ENCODE results near the gene C1orf74.

The C1orf74 gene

DNA sequence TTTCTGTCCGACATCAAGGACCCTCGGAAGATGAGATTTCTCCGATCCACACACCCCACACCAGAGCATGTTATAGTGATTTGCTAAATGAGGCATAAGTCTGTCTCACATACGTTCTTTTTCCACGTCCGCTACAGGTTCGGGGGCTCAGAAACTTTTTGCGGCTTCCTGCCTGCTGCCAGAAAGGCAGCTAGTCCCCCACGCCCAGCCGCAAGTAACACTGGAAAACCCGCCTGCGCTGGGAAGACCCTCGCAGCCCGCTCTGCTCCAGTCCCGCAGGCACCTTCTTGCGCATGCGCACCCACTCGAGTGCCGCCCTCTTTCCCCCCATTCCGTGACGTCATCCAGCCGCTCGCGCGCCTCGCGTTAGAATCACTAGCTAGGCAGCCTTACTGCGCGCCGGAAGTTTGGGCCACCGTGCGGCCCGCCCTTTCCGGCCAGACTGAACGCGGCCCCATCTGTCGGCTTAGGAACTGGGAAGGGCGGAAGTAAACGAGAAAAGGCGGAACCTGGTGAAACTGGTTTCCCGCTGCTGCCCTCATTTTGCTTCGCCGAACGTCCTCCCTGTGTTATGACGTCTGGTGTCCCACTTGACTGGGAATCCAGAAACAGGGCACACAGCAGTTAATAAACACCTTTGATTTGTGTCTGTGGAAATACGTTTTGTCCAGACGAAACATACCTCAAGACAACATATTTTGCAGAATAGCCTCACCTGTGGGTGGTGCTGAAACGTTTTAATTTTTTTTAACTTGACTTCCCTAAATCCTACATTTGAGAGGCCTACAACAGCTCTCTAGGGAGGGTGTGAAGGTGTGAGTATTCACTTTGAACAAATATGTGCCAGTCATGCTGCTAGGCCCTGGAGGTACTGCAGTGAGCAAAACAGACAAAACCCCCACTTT is at the start of gene C1orf74:
Gene C1orf74, minus strand, starts transcription at position 295 of the 905 bp plus-strand sequence. CDS start 925 bp downstream, outside the sequence.
- DNase-seq, result peak; percentile 98 to 100

DNA sequence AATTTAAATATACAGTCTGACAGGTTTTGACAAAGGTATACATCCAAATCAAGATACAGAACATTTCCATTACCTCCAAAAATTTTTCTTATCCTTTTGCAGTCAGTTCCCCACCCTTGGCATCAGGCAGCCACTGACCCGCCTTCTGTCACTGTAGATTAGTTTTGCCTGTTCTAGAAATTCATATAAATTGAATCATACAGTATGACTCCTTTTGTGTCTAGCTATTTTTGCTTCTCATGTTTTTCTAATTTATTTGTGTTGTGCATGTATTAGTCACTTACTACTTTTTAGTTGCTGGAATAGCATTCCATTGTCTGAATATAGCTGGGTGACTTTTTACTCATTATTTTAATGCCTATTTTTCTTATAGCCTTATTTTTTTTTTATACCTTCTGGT is 47.3 kb upstream of the C1orf74 start:
- no peak for DNase-seq

DNA sequence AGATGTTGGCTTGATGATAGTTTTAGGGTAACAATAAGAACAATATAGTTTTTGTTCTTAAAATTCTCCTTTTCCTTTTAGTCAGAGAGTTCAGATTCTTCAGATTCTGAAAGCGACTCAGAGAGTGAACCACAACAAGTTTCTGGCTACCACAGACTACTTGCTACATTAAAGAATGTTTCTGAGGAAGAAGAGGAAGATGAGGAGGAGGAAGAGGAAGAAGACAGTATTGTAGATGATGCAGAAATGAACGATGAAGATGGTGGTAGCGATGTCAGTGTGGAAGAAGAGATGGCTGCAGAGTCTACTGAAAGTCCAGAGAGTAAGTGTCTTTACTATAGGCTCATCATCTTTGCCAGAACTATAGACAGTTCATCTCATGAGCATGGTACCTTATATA is 46.4 kb upstream of the C1orf74 start:
- no peak for DNase-seq

- DNase-seq, result no peak
These were observed 45.4 kb upstream of the C1orf74 start for GRCh38 chr1:209829716-209830115.

DNA sequence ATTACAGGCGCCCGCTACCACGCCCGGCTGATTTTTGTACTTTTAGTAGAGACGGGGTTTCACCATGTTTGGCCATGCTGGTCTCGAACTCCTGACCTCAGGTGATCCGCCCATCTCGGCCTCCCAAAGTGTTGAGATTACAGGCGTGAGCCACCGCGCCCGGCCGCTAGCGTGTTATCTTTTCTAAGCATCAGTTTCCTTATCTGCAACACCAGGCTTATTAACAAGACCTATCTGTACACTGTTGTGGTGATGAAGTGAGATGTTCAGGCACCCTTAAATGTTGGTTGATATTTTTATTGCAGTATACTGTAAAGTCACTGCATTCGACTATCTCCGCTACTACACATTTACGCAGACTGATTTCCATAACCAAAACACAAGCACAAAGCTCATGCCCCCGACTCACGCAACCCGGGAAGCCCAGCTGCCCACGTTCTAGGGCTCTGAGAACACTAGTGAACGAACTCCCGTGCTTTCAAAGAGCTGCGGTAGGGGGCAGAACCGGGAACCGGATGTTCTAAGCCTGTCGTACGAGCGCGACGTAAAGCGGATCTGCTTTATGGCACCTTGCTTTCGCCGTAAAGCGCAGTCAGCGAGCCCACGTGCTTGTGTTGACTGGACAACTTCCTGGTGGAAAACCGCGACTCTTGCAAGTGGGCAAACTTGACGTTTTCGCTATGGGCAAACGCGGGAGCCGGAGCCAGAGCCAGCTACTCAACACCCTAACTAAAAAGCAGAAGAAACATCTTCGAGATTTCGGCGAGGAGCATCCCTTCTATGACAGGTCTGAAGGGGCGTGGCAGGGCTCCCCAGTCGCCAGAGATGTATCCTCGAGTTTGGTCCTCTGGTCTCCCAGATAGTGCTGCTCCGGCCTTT is 43.3 kb upstream of the C1orf74 start, which contains the start of gene UTP25:
Gene UTP25, plus strand, starts transcription at position 589 of the 879 bp plus-strand sequence. Its CDS starts 92 bp downstream, at position 681.
- peak; percentile 98 to 100 for DNase-seq

GRCh38 chr1:209825591-209826434 is 41.5 kb upstream of the C1orf74 start:
- no peak for DNase-seq

GRCh38 chr1:209823143-209824041 is 39.0 kb upstream of the C1orf74 start:
- peak; percentile 35 to 72 for DNase-seq

DNA sequence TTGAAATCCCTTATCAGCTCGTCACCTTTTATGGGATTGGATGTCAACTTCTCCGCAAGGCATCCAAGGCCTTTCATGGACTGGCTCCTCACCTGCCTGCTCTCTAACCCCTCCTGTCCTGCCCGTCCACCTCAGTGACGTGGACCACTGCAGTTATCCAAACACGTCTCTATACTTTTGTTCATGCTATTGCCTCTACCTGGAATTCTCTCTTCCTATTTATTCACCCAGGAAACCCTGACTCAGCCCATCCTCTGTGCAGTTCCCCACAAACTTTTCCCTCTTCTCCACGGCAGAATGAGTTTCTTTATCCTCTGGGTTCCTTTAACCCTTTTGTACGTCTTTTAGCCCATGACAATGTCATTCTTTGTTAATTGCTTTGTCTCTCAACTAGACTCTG is 38.3 kb upstream of the C1orf74 start:
- DNase-seq, result no peak

- DNase-seq, result no peak
These were observed 36.6 kb upstream of the C1orf74 start for GRCh38 chr1:209820986-209821385.

DNA sequence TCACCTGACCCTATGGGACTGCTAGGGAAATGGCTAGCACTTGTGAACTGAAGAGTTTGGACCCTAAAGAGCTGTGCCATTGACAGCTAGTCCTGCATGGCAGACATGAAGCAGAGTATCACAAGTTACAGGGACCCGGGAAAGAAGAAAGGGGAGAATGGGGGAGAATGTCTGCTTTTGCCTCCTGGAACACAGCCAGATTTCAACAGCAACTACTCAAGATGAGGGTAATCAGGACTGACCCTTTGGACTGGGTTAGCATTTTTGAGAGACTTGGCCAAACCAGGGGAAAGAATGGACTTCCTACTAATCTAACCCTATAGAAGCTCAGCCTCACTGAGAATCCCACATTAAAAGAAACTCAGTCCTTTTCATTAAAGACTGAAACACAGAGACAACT is 34.7 kb upstream of the C1orf74 start:
- DNase-seq, result no peak

DNA sequence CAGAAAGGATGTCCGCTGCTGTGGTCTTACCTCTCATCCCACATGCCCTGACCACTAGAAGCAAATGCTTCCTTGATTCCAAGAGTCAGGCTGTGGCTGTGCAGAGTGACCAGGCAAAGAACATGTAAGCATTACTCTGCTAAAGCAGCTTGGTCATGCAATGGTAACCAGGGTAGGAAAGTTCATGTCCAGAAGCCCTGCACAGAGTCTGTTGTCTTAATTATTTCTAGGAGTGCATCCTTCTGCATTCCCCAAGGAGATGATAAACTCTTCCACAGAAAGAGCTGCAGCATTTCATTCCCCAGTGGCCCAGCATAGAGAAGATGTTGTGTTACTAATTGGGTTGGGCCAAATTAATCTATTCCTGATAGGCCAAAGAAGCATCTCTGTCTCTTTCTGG is 33.3 kb upstream of the C1orf74 start:
- no peak for DNase-seq

DNA sequence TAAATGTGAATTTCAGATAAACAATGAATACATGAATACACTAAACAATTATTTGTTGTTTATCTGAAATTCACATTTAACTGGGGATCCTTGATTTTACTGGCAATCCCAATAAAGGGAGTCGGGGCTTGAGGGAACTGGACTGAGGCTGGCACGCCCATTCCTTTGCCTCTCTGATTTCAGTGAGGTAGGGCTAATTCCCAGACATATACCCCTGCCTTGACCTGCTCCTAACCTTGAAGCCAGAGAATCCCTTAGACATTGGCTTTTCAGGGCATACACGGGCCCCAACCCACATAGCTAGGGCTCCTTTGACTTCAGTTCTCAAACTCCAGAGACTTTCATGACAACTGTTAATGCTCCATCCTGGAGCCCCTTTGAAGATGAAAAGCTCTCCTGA is 32.6 kb upstream of the C1orf74 start:
- DNase-seq, result no peak

GRCh38 chr1:209815931-209816341 is 31.6 kb upstream of the C1orf74 start:
- DNase-seq, result peak; percentile 44 to 60

DNA sequence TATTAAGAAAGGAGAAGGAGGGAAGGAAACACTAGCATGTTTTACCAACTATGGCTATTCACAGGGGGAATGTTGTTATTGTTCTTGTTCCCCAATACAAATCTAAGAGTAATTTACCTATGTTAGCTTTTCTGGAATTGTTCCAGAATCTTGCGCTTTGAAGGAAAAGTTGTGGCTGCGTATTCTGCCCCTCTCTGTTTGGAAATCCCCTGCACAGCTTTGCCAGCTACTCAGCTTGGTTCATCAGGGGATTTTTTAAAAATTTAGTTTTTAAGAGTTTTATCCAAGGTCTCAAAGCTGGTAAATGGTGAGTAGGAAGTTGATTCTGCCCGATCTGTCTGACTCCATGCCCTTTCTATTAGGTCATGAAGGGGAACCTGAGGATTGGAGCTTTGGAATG is 31.1 kb upstream of the C1orf74 start:
- DNase-seq, result peak in 1 of 2 donors; percentile 31

DNA sequence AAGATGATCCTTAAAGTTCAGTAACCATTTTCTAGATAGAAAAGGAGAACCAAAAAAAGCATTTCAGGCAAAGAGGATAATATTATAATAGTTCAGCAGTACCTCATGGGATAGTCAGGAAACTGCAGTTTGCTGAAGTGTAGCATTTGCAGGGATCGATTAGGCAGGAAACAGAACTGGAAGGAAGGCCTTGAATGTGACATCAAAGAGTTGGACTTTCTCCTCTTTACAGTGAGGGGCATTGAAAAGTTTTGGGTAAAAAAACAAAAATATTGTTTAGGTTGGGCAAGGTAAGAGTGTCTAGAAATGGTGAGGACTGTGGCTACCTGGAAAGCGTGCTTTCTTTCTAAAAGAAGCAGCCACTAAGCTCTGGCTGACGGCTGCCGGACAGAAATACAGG is 29.5 kb upstream of the C1orf74 start:
- no peak for DNase-seq

- DNase-seq, result no peak
These were observed 26.4 kb upstream of the C1orf74 start for GRCh38 chr1:209810783-209811182.

DNA sequence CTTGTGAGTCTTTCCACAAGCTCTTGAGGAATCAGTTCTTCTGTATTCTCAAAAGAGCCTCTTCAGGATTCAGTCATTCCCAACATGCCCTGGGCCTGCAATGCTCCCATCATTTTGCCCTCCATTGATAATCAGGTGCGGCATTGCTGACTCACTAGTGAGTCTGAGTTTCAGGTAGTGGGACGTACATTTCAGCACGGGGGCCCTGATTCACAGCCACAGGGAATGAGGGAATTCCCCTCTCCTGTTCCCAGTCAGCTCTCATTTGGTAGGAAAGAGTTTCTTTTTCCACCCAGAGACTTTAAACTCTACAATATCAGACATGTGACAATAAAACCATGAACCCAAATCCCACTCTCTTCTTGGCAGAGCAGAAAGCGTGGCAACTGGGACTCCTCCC is 25.3 kb upstream of the C1orf74 start:
- DNase-seq, result no peak

DNA sequence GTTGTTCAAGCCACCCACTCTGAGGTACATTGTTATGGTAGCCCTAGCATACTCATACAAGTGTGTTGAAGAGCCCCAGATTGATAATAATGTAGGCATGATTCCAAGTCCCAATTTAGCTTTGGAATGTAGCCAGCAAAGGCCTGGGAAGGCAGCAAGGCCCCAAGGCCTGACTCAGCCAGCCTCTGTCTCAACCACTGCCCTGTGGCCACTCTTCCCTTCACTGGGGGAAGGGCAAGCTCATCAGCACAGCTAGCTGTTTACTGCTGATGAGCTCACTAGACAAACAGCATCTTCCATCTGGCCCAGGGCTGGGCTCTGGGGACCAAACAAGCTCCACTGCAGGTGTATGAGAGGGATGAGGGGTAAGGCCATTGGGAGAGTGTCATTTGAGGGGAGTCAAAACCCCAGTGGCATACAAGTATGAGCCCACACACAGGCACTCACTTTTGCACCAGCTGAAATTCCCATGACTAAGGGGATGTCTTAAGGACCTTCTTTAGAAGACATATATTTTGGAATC is 23.8 kb upstream of the C1orf74 start:
- peak; percentile 57 to 78 for DNase-seq

GRCh38 chr1:209807509-209807908 is 23.1 kb upstream of the C1orf74 start:
- no peak for DNase-seq

GRCh38 chr1:209805875-209806760 is 21.8 kb upstream of the C1orf74 start, which contains the start of gene IRF6:
Gene IRF6, minus strand, starts transcription at chr1:209806142. Its CDS starts 4,729 bp downstream, at chr1:209801413.
- DNase-seq, result peak; percentile 77 to 82
